ENCODE measurements around the gene ST3GAL5. TPM values are rescaled to one million over a fixed set of nuclear protein-coding genes. Genes with fewer than 3 reads are reported as not detected.

Gene ST3GAL5
- total RNA-seq, 1 experiment from 2014 or later: 25.3 TPM

GRCh38 chr2:85861650-85862049 lies 27.1 kb downstream of the ST3GAL5 start:
- no TSS peak for BruUV-seq (replicated peaks)
- intact Hi-C loops (cut with micrococcal nuclease; ENCODE audit: unreplicated experiment): no loop called here
- TF ChIP-seq CTCF (conservative IDR thresholded peaks at IDR 0.05; ENCODE audit: low read depth, low read length) (no peak), EZH2 (IDR thresholded peaks at IDR 0.05; ENCODE audit: borderline replicate concordance, low read depth, low read length, poor library complexity, severe bottlenecking) (no peak)
- no peaks in the 10 kb centered on the region for H3K9me3 ChIP-seq (ENCODE audit: low read depth, low read length, poor library complexity, severe bottlenecking)
- H3K36me3 ChIP-seq (ENCODE audit: insufficient read depth, low read length, poor library complexity, severe bottlenecking): no peaks in the 10 kb centered on the region
- no peak overlapping the region for H3K4me3 ChIP-seq (ENCODE audit: low read depth, low read length, poor library complexity, severe bottlenecking)
- DNase-seq (ENCODE audit: low spot score): no peak
- H3K27ac ChIP-seq (ENCODE audit: low read depth, low read length, poor library complexity, severe bottlenecking): peak overlapping the region; percentile 42
- H3K4me1 ChIP-seq (ENCODE audit: insufficient read depth, low read length, poor library complexity, severe bottlenecking): peaks cover 18% of the 10 kb centered on the region
- ChIA-PET CTCF (interaction anchor here (0.6 to 0.8 kb wide), 2 partner anchors 111 to 174 kb away, joined by 3 to 5 read pairs; no protein-coding TSS in a partner anchor), POLR2A (ENCODE audit: low non-redundant PET) (no interaction called here)
- H3K27me3 ChIP-seq (replicated peaks; ENCODE audit: insufficient read depth, low read depth, low read length, poor library complexity): no peaks in the 10 kb centered on the region

- no peaks in the 10 kb centered on the region for H3K36me3 ChIP-seq (ENCODE audit: insufficient read depth, low read length, poor library complexity, severe bottlenecking)
- no peaks in the 10 kb centered on the region for H3K27me3 ChIP-seq (replicated peaks; ENCODE audit: insufficient read depth, low read depth, low read length, poor library complexity)
- intact Hi-C loops (cut with micrococcal nuclease; ENCODE audit: unreplicated experiment): no loop called here
- CTCF ChIA-PET: no interaction called here
- peak overlapping the region; percentile 42 for H3K27ac ChIP-seq (ENCODE audit: low read depth, low read length, poor library complexity, severe bottlenecking)
- BruUV-seq (replicated peaks): no TSS peak
- peaks cover 18% of the 10 kb centered on the region for H3K4me1 ChIP-seq (ENCODE audit: insufficient read depth, low read length, poor library complexity, severe bottlenecking)
- DNase-seq (ENCODE audit: low spot score): peak; percentile 20
- H3K9me3 ChIP-seq (ENCODE audit: low read depth, low read length, poor library complexity, severe bottlenecking): no peaks in the 10 kb centered on the region
- no peak for TF ChIP-seq CTCF (conservative IDR thresholded peaks at IDR 0.05; ENCODE audit: low read depth, low read length)
- TF ChIP-seq EZH2 (IDR thresholded peaks at IDR 0.05; ENCODE audit: borderline replicate concordance, low read depth, low read length, poor library complexity, severe bottlenecking): no peak
- POLR2A ChIA-PET (ENCODE audit: low non-redundant PET): no interaction called here
- no peak overlapping the region for H3K4me3 ChIP-seq (ENCODE audit: low read depth, low read length, poor library complexity, severe bottlenecking)
Observed at GRCh38 chr2:85861180-85861579, 27.6 kb downstream of the ST3GAL5 start.

- ChIA-PET CTCF (no interaction called here), POLR2A (ENCODE audit: low non-redundant PET) (interaction anchor here (0.7 kb wide), 1 partner anchor 14 kb away, joined by 3 read pairs; no protein-coding TSS in a partner anchor)
- Histone ChIP-seq H3K27ac (ENCODE audit: low read depth, low read length, poor library complexity, severe bottlenecking) (no peak overlapping the region), H3K27me3 (replicated peaks; ENCODE audit: insufficient read depth, low read depth, low read length, poor library complexity) (no peaks in the 10 kb centered on the region), H3K4me3 (ENCODE audit: low read depth, low read length, poor library complexity, severe bottlenecking) (no peak overlapping the region), H3K36me3 (ENCODE audit: insufficient read depth, low read length, poor library complexity, severe bottlenecking) (no peaks in the 10 kb centered on the region), H3K9me3 (ENCODE audit: low read depth, low read length, poor library complexity, severe bottlenecking) (no peaks in the 10 kb centered on the region), H3K4me1 (ENCODE audit: insufficient read depth, low read length, poor library complexity, severe bottlenecking) (peaks cover 18% of the 10 kb centered on the region)
- DNase-seq (ENCODE audit: low spot score): no peak
- intact Hi-C loops (cut with micrococcal nuclease; ENCODE audit: unreplicated experiment): no loop called here
- TF ChIP-seq EZH2 (IDR thresholded peaks at IDR 0.05; ENCODE audit: borderline replicate concordance, low read depth, low read length, poor library complexity, severe bottlenecking) (no peak), CTCF (conservative IDR thresholded peaks at IDR 0.05; ENCODE audit: low read depth, low read length) (no peak)
- no TSS peak for BruUV-seq (replicated peaks)
Observed at GRCh38 chr2:85858841-85859240, 29.9 kb downstream of the ST3GAL5 start.

Data from A673 (cell line).